Measurements from ENCODE around the gene MGP.

DNA sequence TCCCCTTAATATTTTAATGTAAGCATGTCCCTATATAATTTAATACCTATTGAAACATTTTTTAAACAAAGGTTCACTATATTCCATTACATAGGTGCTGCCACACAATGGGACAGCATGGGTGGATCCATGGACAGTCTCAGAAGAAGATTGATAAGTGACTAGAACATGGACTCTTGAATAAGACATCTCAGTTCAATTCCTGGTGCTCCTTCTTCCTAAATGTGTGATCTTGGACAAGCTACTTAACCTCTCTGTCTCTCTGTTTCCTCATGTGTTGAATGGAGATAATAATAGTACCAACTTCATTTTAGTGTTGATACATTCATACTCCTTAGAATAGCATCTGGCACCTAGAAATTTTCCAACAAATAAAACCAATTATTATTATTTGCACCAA, 41.3 kb downstream of the MGP start:
- TF ChIP-seq, protein P1, sequence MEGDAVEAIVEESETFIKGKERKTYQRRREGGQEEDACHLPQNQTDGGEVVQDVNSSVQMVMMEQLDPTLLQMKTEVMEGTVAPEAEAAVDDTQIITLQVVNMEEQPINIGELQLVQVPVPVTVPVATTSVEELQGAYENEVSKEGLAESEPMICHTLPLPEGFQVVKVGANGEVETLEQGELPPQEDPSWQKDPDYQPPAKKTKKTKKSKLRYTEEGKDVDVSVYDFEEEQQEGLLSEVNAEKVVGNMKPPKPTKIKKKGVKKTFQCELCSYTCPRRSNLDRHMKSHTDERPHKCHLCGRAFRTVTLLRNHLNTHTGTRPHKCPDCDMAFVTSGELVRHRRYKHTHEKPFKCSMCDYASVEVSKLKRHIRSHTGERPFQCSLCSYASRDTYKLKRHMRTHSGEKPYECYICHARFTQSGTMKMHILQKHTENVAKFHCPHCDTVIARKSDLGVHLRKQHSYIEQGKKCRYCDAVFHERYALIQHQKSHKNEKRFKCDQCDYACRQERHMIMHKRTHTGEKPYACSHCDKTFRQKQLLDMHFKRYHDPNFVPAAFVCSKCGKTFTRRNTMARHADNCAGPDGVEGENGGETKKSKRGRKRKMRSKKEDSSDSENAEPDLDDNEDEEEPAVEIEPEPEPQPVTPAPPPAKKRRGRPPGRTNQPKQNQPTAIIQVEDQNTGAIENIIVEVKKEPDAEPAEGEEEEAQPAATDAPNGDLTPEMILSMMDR (IDR thresholded peaks at IDR 0.05), result no peak
- TF ChIP-seq POLR2A (IDR thresholded peaks at IDR 0.05), result no peak
